Fibroblast of lung (primary cell): ENCODE data around the gene FGGY. TPM values are rescaled to one million over a fixed set of nuclear protein-coding genes. Genes with fewer than 3 reads are reported as not detected.

Experiments used
- DNase-seq, 2 donors: peaks; one replicate each; pipeline versions ENCODE4 v3.0.0 to v3.0.0-alpha.2; 2010; ENCODE audit warnings: low read depth in 2 of 2
- H2AFZ ChIP-seq: 2 replicates; pipeline ENCODE4 v1.5.1; 2012; ENCODE audit warnings: low read length, control low read depth, inconsistent platforms
- H3K27ac ChIP-seq: 2 replicates; pipeline ENCODE4 v1.5.1; 2011; ENCODE audit warnings: low read length, control low read depth; ENCODE audit not compliant: insufficient read depth
- H3K27me3 ChIP-seq: 2 replicates; pipeline ENCODE4 v1.5.1; 2011; ENCODE audit warnings: mild to moderate bottlenecking, low read length; ENCODE audit not compliant: control insufficient read depth, insufficient read depth
- H3K36me3 ChIP-seq: 2 replicates; pipeline ENCODE4 v1.5.1; 2011; ENCODE audit warnings: low read length; ENCODE audit not compliant: control insufficient read depth, insufficient read depth
- H3K4me1 ChIP-seq: 2 replicates; pipeline ENCODE4 v1.5.1; 2011; ENCODE audit warnings: low read length; ENCODE audit not compliant: control insufficient read depth, insufficient read depth; ENCODE audit errors: extremely low read depth
- H3K4me2 ChIP-seq: 2 replicates; pipeline ENCODE4 v1.5.1; 2011; ENCODE audit warnings: low read length, control low read depth; ENCODE audit not compliant: insufficient read depth; ENCODE audit errors: extremely low read depth
- H3K4me3 ChIP-seq, 4 experiments: fragments of 200-600 bp in 1 of 4; sonication (generic) in 1 of 4; replicated peaks in 1 of 4; 2 replicates each; pipeline ENCODE4 v1.5.1; 2011 to 2016; ENCODE audit warnings: low read length in 4 of 4, low read depth in 3 of 4, mild to moderate bottlenecking in 3 of 4, control low read depth in 2 of 4, inconsistent platforms in 1 of 4, mixed read lengths in 1 of 4; ENCODE audit not compliant: insufficient read depth in 1 of 4; ENCODE audit errors: control extremely low read depth in 1 of 4
- H3K79me2 ChIP-seq: 2 replicates; pipeline ENCODE4 v1.5.1; 2012; ENCODE audit warnings: mild to moderate bottlenecking, low read length, inconsistent platforms; ENCODE audit not compliant: control insufficient read depth, insufficient read depth
- H3K9ac ChIP-seq: 2 replicates; pipeline ENCODE4 v1.5.1; 2011; ENCODE audit warnings: mild to moderate bottlenecking, low read length, control low read depth; ENCODE audit not compliant: insufficient read depth
- H3K9me3 ChIP-seq: 2 replicates; pipeline ENCODE4 v1.5.1; 2012; ENCODE audit warnings: low read depth, low read length; ENCODE audit not compliant: control insufficient read depth, insufficient read depth
- H4K20me1 ChIP-seq: 2 replicates; pipeline ENCODE4 v1.5.1; 2011; ENCODE audit warnings: low read length; ENCODE audit not compliant: control insufficient read depth, insufficient read depth; ENCODE audit errors: extremely low read depth
- CTCF ChIP-seq, 2 donors: IDR thresholded peaks in 1 of 2; conservative IDR thresholded peaks in 1 of 2; 1 replicate in 1 of 2; 2 replicates in 1 of 2; pipeline ENCODE4 v1.5.1; 2011 to 2012; ENCODE audit warnings: low read length in 2 of 2, control low read depth in 1 of 2, inconsistent platforms in 1 of 2, low read depth in 1 of 2, mild to moderate bottlenecking in 1 of 2
- EZH2 ChIP-seq: IDR thresholded peaks from 2 replicates; pipeline ENCODE4 v1.5.1; 2012; ENCODE audit warnings: low read length, control low read depth, mild to moderate bottlenecking; ENCODE audit errors: missing control alignments
- polyA plus RNA-seq, 2 donors: library from polyadenylated mRNA; depleted of rRNA in 1 of 2; stranded (reverse) in 1 of 2; unstranded in 1 of 2; fragments of >200 nt; gene quantifications; 2 replicates each; pipeline ENCODE4 v1.2.1, GENCODE V29; 2011 to 2012; ENCODE audit warnings: missing spikeins in 1 of 2
- total RNA-seq: library from RNA; depleted of rRNA; stranded (reverse); fragments of >200 nt; gene quantifications from 2 replicates; pipeline ENCODE4 v1.2.1, GENCODE V29; 2014

The FGGY gene
- total and polyA plus RNA-seq, 2 donors (not counting 1 experiment from before 2014, with no cell fraction given): 9.5 to 32.4 TPM

- Histone ChIP-seq H3K4me3 (no peak overlapping the region), H3K9me3 (no peaks in the 10 kb centered on the region), H3K27me3 (no peaks in the 10 kb centered on the region), H3K9ac (no peak overlapping the region), H4K20me1 (no peaks in the 10 kb centered on the region), H3K36me3 (no peaks in the 10 kb centered on the region), H3K4me2 (peak overlapping the region; percentile 55), H3K27ac (peak overlapping the region; percentile 84), H3K4me1 (peaks cover 28% of the 10 kb centered on the region), H3K79me2 (no peaks in the 10 kb centered on the region), H2AFZ (no peak overlapping the region)
- TF ChIP-seq CTCF (conservative IDR thresholded peaks at IDR 0.05 in 1 of 2, IDR thresholded peaks at IDR 0.05 in 1 of 2; ENCODE audit: low read depth in 1 of 2, low read length in 2 of 2): no peak
- TF ChIP-seq EZH2: no peak
- peak; percentile 86 to 95 for DNase-seq
Observed at GRCh38 chr1:59730302-59730701, 433.4 kb downstream of the FGGY start.

- no peaks in the 10 kb centered on the region for H3K79me2 ChIP-seq
- no peak overlapping the region for H3K9ac ChIP-seq
- peak; percentile 97 to 98 for DNase-seq
- peaks cover 28% of the 10 kb centered on the region for H3K4me1 ChIP-seq
- H3K27ac ChIP-seq: peak overlapping the region; percentile 84
- no peak overlapping the region for H2AFZ ChIP-seq
- no peaks in the 10 kb centered on the region for H3K36me3 ChIP-seq
- H4K20me1 ChIP-seq: no peaks in the 10 kb centered on the region
- H3K9me3 ChIP-seq: no peaks in the 10 kb centered on the region
- no peak overlapping the region for H3K4me3 ChIP-seq
- H3K27me3 ChIP-seq: no peaks in the 10 kb centered on the region
- H3K4me2 ChIP-seq: peak overlapping the region; percentile 55
- no peak for TF ChIP-seq EZH2
- TF ChIP-seq CTCF (conservative IDR thresholded peaks at IDR 0.05 in 1 of 2, IDR thresholded peaks at IDR 0.05 in 1 of 2; ENCODE audit: low read depth in 1 of 2, low read length in 2 of 2): no peak
Observed at GRCh38 chr1:59730759-59731478, 434.0 kb downstream of the FGGY start.

GRCh38 chr1:59731591-59731990 lies 434.7 kb downstream of the FGGY start:
- Histone ChIP-seq H3K27ac (peak overlapping the region; percentile 84), H3K4me1 (peaks cover 28% of the 10 kb centered on the region), H3K4me2 (peak overlapping the region; percentile 23), H3K9me3 (no peaks in the 10 kb centered on the region), H3K9ac (peak overlapping the region; percentile 25), H4K20me1 (no peaks in the 10 kb centered on the region), H3K4me3 (no peak overlapping the region), H3K79me2 (no peaks in the 10 kb centered on the region), H3K36me3 (no peaks in the 10 kb centered on the region), H3K27me3 (no peaks in the 10 kb centered on the region), H2AFZ (no peak overlapping the region)
- DNase-seq: no peak
- no peak for TF ChIP-seq CTCF (conservative IDR thresholded peaks at IDR 0.05 in 1 of 2, IDR thresholded peaks at IDR 0.05 in 1 of 2; ENCODE audit: low read depth in 1 of 2, low read length in 2 of 2)
- no peak for TF ChIP-seq EZH2
